Liver (tissue), 3 donors: ENCODE measurements around the gene N4BP3.
"Not testable (repeated sequence)": the region's sequence is repeated elsewhere in the genome, so short reads cannot be mapped to it uniquely, and the experiment has no call there.

ENCODE experiments used
- GABPA ChIP-seq, 2 donors: IDR thresholded peaks in 1 of 2; conservative IDR thresholded peaks in 1 of 2; 2 replicates each; pipeline ENCODE4 v1.6.1; 2016; ENCODE audit warnings: antibody characterized with exemption in 2 of 2, mild to moderate bottlenecking in 1 of 2, moderate library complexity in 1 of 2
- HNF4A ChIP-seq, 2 donors: conservative IDR thresholded peaks; 2 replicates each; pipeline ENCODE4 v1.6.1; 2016; ENCODE audit warnings: antibody characterized with exemption in 2 of 2, mild to moderate bottlenecking in 2 of 2
- JUND ChIP-seq, 2 donors: IDR thresholded peaks; 2 replicates each; pipeline ENCODE4 v1.6.1; 2016; ENCODE audit warnings: antibody characterized with exemption in 2 of 2
- NR2F2 ChIP-seq: IDR thresholded peaks from 2 replicates; pipeline ENCODE4 v1.6.1; 2016; ENCODE audit warnings: antibody characterized with exemption
- RAD21 ChIP-seq, 2 donors: IDR thresholded peaks; 2 replicates each; pipeline ENCODE4 v1.6.1; 2016; ENCODE audit warnings: antibody characterized with exemption in 2 of 2, mild to moderate bottlenecking in 2 of 2
- REST ChIP-seq: IDR thresholded peaks from 2 replicates; pipeline ENCODE4 v1.6.1; 2016; ENCODE audit warnings: antibody characterized with exemption, mild to moderate bottlenecking
- RXRA ChIP-seq, 2 donors: IDR thresholded peaks; 2 replicates each; pipeline ENCODE4 v1.6.1; 2017 to 2018; ENCODE audit warnings: antibody characterized with exemption in 2 of 2, mild to moderate bottlenecking in 1 of 2
- TF ChIP-seq, protein P1 (sequence below): IDR thresholded peaks from 2 replicates; pipeline ENCODE4 v1.6.1; 2016; ENCODE audit warnings: antibody characterized with exemption
- TF ChIP-seq, protein P2 (sequence below): fragments of 150-350 bp; IDR thresholded peaks from 2 replicates; pipeline ENCODE4 v1.5.1; 2017; ENCODE audit warnings: improper control_type of control experiment, low read depth, low read length; ENCODE audit not compliant: missing input control
- TF ChIP-seq, protein P3 (sequence below): IDR thresholded peaks from 2 replicates; pipeline ENCODE4 v1.6.1; 2016; ENCODE audit warnings: antibody characterized with exemption
- donor health status: healthy.
- donor health status: healthy.

GRCh38 chr5:178127300-178128009 is 14.1 kb downstream of the N4BP3 start:
- TF ChIP-seq GABPA (IDR thresholded peaks at IDR 0.05 in 1 of 2, conservative IDR thresholded peaks at IDR 0.05 in 1 of 2); RAD21 (IDR thresholded peaks at IDR 0.05); JUND (IDR thresholded peaks at IDR 0.05); NR2F2; REST; HNF4A (conservative IDR thresholded peaks at IDR 0.05); RXRA (IDR thresholded peaks at IDR 0.05): not testable (repeated sequence)
- TF ChIP-seq, protein P1, sequence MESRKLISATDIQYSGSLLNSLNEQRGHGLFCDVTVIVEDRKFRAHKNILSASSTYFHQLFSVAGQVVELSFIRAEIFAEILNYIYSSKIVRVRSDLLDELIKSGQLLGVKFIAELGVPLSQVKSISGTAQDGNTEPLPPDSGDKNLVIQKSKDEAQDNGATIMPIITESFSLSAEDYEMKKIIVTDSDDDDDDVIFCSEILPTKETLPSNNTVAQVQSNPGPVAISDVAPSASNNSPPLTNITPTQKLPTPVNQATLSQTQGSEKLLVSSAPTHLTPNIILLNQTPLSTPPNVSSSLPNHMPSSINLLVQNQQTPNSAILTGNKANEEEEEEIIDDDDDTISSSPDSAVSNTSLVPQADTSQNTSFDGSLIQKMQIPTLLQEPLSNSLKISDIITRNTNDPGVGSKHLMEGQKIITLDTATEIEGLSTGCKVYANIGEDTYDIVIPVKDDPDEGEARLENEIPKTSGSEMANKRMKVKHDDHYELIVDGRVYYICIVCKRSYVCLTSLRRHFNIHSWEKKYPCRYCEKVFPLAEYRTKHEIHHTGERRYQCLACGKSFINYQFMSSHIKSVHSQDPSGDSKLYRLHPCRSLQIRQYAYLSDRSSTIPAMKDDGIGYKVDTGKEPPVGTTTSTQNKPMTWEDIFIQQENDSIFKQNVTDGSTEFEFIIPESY, result not testable (repeated sequence)
- TF ChIP-seq, protein P2, sequence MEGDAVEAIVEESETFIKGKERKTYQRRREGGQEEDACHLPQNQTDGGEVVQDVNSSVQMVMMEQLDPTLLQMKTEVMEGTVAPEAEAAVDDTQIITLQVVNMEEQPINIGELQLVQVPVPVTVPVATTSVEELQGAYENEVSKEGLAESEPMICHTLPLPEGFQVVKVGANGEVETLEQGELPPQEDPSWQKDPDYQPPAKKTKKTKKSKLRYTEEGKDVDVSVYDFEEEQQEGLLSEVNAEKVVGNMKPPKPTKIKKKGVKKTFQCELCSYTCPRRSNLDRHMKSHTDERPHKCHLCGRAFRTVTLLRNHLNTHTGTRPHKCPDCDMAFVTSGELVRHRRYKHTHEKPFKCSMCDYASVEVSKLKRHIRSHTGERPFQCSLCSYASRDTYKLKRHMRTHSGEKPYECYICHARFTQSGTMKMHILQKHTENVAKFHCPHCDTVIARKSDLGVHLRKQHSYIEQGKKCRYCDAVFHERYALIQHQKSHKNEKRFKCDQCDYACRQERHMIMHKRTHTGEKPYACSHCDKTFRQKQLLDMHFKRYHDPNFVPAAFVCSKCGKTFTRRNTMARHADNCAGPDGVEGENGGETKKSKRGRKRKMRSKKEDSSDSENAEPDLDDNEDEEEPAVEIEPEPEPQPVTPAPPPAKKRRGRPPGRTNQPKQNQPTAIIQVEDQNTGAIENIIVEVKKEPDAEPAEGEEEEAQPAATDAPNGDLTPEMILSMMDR, result not testable (repeated sequence)
- TF ChIP-seq, protein P3, sequence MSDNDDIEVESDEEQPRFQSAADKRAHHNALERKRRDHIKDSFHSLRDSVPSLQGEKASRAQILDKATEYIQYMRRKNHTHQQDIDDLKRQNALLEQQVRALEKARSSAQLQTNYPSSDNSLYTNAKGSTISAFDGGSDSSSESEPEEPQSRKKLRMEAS, result not testable (repeated sequence)
